ENCODE measurements around the gene RBMS3. TPM values are rescaled to one million over a fixed set of nuclear protein-coding genes. Genes with fewer than 3 reads are reported as not detected.

RBMS3 gene
- total RNA-seq, 1 experiment from 2014 or later, result 1.3 TPM

- BruUV-seq (replicated peaks), result no TSS peak
- Mint-ChIP-seq H3K4me1 (ENCODE audit: low read depth, unreplicated experiment) (no peaks in the 10 kb centered on the region), H3K9me3 (ENCODE audit: low read depth, unreplicated experiment) (no peaks in the 10 kb centered on the region), H3K27ac (ENCODE audit: unreplicated experiment) (no peak overlapping the region), H3K27me3 (ENCODE audit: unreplicated experiment) (no peaks in the 10 kb centered on the region), H3K4me3 (ENCODE audit: low read depth, unreplicated experiment) (no peak overlapping the region), H3K36me3 (ENCODE audit: insufficient read depth, unreplicated experiment) (no peaks in the 10 kb centered on the region)
- intact Hi-C loops (cut with micrococcal nuclease; ENCODE audit: unreplicated experiment), result no loop called here
- TF ChIP-seq CTCF (IDR thresholded peaks at IDR 0.05; ENCODE audit: unreplicated experiment), result no peak
- CTCF ChIA-PET, result no interaction called here
- DNase-seq, result no peak
Measured at GRCh38 chr3:29503958-29504357, 223.1 kb downstream of the RBMS3 start.

- H3K4me1 Mint-ChIP-seq (ENCODE audit: low read depth, unreplicated experiment), result no peaks in the 10 kb centered on the region
- no peaks in the 10 kb centered on the region for H3K9me3 Mint-ChIP-seq (ENCODE audit: low read depth, unreplicated experiment)
- intact Hi-C loops (cut with micrococcal nuclease; ENCODE audit: unreplicated experiment), result no loop called here
- H3K27me3 Mint-ChIP-seq (ENCODE audit: unreplicated experiment), result no peaks in the 10 kb centered on the region
- DNase-seq, result no peak
- CTCF ChIA-PET, result no interaction called here
- TF ChIP-seq CTCF (IDR thresholded peaks at IDR 0.05; ENCODE audit: unreplicated experiment), result no peak
- BruUV-seq (replicated peaks), result no TSS peak
- no peak overlapping the region for H3K4me3 Mint-ChIP-seq (ENCODE audit: low read depth, unreplicated experiment)
- no peak overlapping the region for H3K27ac Mint-ChIP-seq (ENCODE audit: unreplicated experiment)
- no peaks in the 10 kb centered on the region for H3K36me3 Mint-ChIP-seq (ENCODE audit: insufficient read depth, unreplicated experiment)
Measured at GRCh38 chr3:29506502-29506901, 225.6 kb downstream of the RBMS3 start.

GRCh38 chr3:29511701-29512100 lies 230.8 kb downstream of the RBMS3 start:
- H3K9me3 Mint-ChIP-seq (ENCODE audit: low read depth, unreplicated experiment), result peaks cover 3% of the 10 kb centered on the region
- no peak overlapping the region for H3K27ac Mint-ChIP-seq (ENCODE audit: unreplicated experiment)
- no peak for TF ChIP-seq CTCF (IDR thresholded peaks at IDR 0.05; ENCODE audit: unreplicated experiment)
- no peaks in the 10 kb centered on the region for H3K27me3 Mint-ChIP-seq (ENCODE audit: unreplicated experiment)
- CTCF ChIA-PET, result no interaction called here
- peaks cover 27% of the 10 kb centered on the region for H3K4me1 Mint-ChIP-seq (ENCODE audit: low read depth, unreplicated experiment)
- intact Hi-C loops (cut with micrococcal nuclease; ENCODE audit: unreplicated experiment), result no loop called here
- H3K4me3 Mint-ChIP-seq (ENCODE audit: low read depth, unreplicated experiment), result no peak overlapping the region
- DNase-seq, result no peak
- BruUV-seq (replicated peaks), result no TSS peak
- no peaks in the 10 kb centered on the region for H3K36me3 Mint-ChIP-seq (ENCODE audit: insufficient read depth, unreplicated experiment)

- no peak overlapping the region for H3K27ac Mint-ChIP-seq (ENCODE audit: unreplicated experiment)
- no peak for TF ChIP-seq CTCF (IDR thresholded peaks at IDR 0.05; ENCODE audit: unreplicated experiment)
- H3K9me3 Mint-ChIP-seq (ENCODE audit: low read depth, unreplicated experiment), result peaks cover 3% of the 10 kb centered on the region
- H3K36me3 Mint-ChIP-seq (ENCODE audit: insufficient read depth, unreplicated experiment), result no peaks in the 10 kb centered on the region
- no peak for DNase-seq
- BruUV-seq (replicated peaks), result no TSS peak
- intact Hi-C loops (cut with micrococcal nuclease; ENCODE audit: unreplicated experiment), result no loop called here
- no peaks in the 10 kb centered on the region for H3K27me3 Mint-ChIP-seq (ENCODE audit: unreplicated experiment)
- CTCF ChIA-PET, result no interaction called here
- no peak overlapping the region for H3K4me3 Mint-ChIP-seq (ENCODE audit: low read depth, unreplicated experiment)
- H3K4me1 Mint-ChIP-seq (ENCODE audit: low read depth, unreplicated experiment), result peaks cover 27% of the 10 kb centered on the region
Measured at GRCh38 chr3:29512641-29513040, 231.8 kb downstream of the RBMS3 start.

GRCh38 chr3:29513236-29513635 lies 232.4 kb downstream of the RBMS3 start:
- Mint-ChIP-seq H3K27ac (ENCODE audit: unreplicated experiment) (no peak overlapping the region), H3K4me1 (ENCODE audit: low read depth, unreplicated experiment) (peaks cover 27% of the 10 kb centered on the region), H3K9me3 (ENCODE audit: low read depth, unreplicated experiment) (peaks cover 3% of the 10 kb centered on the region), H3K27me3 (ENCODE audit: unreplicated experiment) (no peaks in the 10 kb centered on the region), H3K36me3 (ENCODE audit: insufficient read depth, unreplicated experiment) (no peaks in the 10 kb centered on the region), H3K4me3 (ENCODE audit: low read depth, unreplicated experiment) (no peak overlapping the region)
- TF ChIP-seq CTCF (IDR thresholded peaks at IDR 0.05; ENCODE audit: unreplicated experiment), result no peak
- CTCF ChIA-PET, result no interaction called here
- DNase-seq, result no peak
- intact Hi-C loops (cut with micrococcal nuclease; ENCODE audit: unreplicated experiment), result no loop called here
- BruUV-seq (replicated peaks), result no TSS peak
